Gastroesophageal sphincter (tissue), 4 donors: ENCODE measurements around the gene ATF2. TPM values are rescaled to one million over a fixed set of nuclear protein-coding genes. Genes with fewer than 3 reads are reported as not detected.

ENCODE experiments used
- ATAC-seq: fragments of 150-250 bp; one replicate; pipeline ENCODE4 v1.9.1; 2016; ENCODE audit warnings: mild to moderate bottlenecking, moderate library complexity
- H3K27ac ChIP-seq, 4 donors: fragments of 200-600 bp; sonication (generic) in 3 of 4; 1 replicate in 3 of 4; 2 replicates in 1 of 4; pipeline ENCODE4 v1.5.1; 2016 to 2019
- H3K27me3 ChIP-seq: fragments of 200-600 bp; sonication (generic); one replicate; pipeline ENCODE4 v1.5.1; 2019
- H3K36me3 ChIP-seq, 2 donors: fragments of 200-600 bp; sonication (generic); one replicate each; pipeline ENCODE4 v1.5.1; 2019; ENCODE audit warnings: control low read depth in 1 of 2
- H3K4me1 ChIP-seq, 3 donors: fragments of 200-600 bp; sonication (generic); 1 replicate in 2 of 3; 2 replicates in 1 of 3; pipeline ENCODE4 v1.5.1; 2016 to 2019; ENCODE audit warnings: control low read depth in 2 of 3
- H3K4me3 ChIP-seq, 2 donors: fragments of 200-600 bp; sonication (generic); one replicate each; pipeline ENCODE4 v1.5.1; 2019; ENCODE audit warnings: mild to moderate bottlenecking in 1 of 2, moderate library complexity in 1 of 2
- H3K9me3 ChIP-seq, 3 donors: fragments of 200-600 bp; sonication (generic); one replicate each; pipeline ENCODE4 v1.5.1; 2017 to 2019; ENCODE audit warnings: control low read depth in 2 of 3
- CTCF ChIP-seq, 4 experiments: fragments of 200-600 bp in 2 of 4; fragments of 450-650 bp in 2 of 4; sonication (generic) in 1 of 4; IDR thresholded peaks; one replicate each; pipeline ENCODE4 v1.5.1; 2017 to 2019; ENCODE audit warnings: antibody characterized with exemption in 4 of 4, mild to moderate bottlenecking in 2 of 4, moderate library complexity in 2 of 4
- EP300 ChIP-seq: sonication (generic); formaldehyde crosslinking; IDR thresholded peaks from one replicate; pipeline ENCODE4 v1.6.1; 2017; ENCODE audit warnings: antibody characterized with exemption, mild to moderate bottlenecking
- POLR2A ChIP-seq, 2 donors: fragments of 450-650 bp; IDR thresholded peaks; one replicate each; pipeline ENCODE4 v1.6.1; 2017; ENCODE audit warnings: antibody characterized with exemption in 2 of 2, mild to moderate bottlenecking in 2 of 2, moderate library complexity in 1 of 2
- POLR2AphosphoS5 ChIP-seq: sonication (generic); formaldehyde crosslinking; IDR thresholded peaks from one replicate; pipeline ENCODE4 v1.6.1; 2017; ENCODE audit warnings: antibody characterized with exemption
- WGBS, 2 donors: methylation state at CpG; one replicate each; pipeline ENCODE4 v1.1.5; 2018; ENCODE audit warnings: low coverage in 1 of 2; 5-methylcytosine and 5-hydroxymethylcytosine counted together
- total RNA-seq, 4 donors: library from RNA; depleted of rRNA; stranded (reverse); fragments of >200 nt; gene quantifications; one replicate each; pipeline ENCODE4 v1.1.0, GENCODE V29; 2016

ATF2 gene, protein sequence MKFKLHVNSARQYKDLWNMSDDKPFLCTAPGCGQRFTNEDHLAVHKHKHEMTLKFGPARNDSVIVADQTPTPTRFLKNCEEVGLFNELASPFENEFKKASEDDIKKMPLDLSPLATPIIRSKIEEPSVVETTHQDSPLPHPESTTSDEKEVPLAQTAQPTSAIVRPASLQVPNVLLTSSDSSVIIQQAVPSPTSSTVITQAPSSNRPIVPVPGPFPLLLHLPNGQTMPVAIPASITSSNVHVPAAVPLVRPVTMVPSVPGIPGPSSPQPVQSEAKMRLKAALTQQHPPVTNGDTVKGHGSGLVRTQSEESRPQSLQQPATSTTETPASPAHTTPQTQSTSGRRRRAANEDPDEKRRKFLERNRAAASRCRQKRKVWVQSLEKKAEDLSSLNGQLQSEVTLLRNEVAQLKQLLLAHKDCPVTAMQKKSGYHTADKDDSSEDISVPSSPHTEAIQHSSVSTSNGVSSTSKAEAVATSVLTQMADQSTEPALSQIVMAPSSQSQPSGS
- 10 to 100 TPM; 37.1 to 64.4 (median 49.3) TPM for total RNA-seq

DNA sequence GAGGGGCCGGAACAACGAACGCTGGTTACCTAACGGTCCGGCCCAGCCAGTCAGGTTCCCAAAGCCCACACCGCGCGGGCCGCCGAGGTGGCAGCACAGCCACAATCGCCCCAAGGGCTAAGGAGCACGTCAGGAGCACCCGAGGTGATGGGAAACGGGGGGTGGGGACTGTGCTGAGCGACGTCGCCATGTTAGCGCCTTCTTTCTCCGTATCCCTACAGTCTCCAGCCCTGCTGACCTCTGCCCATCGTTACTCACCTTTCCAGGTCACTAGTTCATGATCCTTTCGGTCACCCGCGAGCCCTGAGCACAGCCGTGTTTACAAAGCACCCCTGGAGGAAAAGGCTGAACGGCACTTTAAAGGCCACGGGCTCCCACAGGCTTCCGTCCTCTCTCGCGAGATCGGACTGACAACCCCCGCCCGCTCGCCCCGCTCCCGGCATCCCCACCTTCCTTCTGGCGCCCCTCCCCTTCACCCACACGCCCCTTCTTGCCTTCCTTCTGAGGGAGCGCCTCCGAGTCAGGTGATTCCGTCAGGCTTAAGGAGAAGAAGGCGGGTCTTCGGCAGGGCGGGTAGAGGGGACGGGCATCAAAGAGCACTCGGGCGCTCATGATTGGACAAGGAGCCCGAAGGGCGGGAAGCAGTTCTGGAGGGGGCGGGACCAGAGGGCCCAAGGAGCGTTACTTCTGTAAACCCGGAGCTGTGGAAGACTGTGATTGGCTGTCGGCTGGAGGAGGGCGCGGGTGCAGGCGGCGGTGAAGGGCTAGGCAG lies at the start of gene ATF2:
Gene ATF2, minus strand, starts transcription at position 412 of the 772 bp plus-strand sequence. CDS start 31,760 bp downstream, outside the sequence.
- Histone ChIP-seq H3K27me3 (no peaks in the 10 kb centered on the region), H3K36me3 (peaks cover 0 to 10% of the 10 kb centered on the region in 2 donors), H3K9me3 (no peaks in the 10 kb centered on the region), H3K27ac (peak within 1 kb of the TSS; percentile 79 to 98 (median 96)), H3K4me1 (peaks cover 0 to 32% (median 6%) of the 10 kb centered on the region in 3 donors), H3K4me3 (peak within 1 kb of the TSS; percentile 66 to 74)
- WGBS, 2 donors: 0 to 4% methylated on average over 5 to 26 of the region's 56 CpGs
- peak; percentile 98 for ATAC-seq
- TF ChIP-seq EP300 (no peak), POLR2A (IDR thresholded peaks at IDR 0.05) (peak; percentile 27 to 45), CTCF (IDR thresholded peaks at IDR 0.05) (peak in 1 of 4 experiments; percentile 36), POLR2AphosphoS5 (peak; percentile 66)

DNA sequence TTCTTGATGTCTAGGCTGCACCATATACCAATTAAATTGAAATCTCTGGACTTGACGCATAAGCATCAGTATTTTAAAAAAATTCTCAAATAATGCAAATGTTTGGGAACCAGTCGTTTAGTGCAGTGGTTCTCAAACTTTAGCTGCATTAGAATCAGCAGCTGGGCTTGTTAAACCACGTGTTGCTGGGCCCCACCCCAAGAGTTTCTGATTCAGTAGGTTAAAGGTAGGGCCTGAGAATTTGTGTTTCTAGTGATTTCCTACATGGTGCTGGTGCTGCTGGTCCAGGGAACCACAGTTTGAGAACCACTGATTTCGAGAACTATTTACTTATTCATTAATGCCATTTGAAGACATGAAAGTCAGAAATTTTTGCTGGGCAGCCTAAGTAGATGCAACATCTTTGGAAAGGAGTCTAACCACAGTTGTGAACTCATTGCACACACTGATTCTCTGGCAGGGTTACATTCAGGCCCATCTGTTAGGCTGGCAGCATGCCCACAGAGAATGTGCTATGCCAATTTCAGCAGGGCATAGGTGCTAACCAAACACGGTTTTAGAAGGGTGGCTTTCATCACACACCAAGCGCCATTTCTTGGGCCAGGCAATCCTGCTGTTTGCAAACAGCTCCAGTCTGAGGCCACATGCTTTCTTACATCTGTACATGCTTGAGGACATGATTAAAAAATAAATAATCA lies 39.9 kb upstream of the ATF2 start:
- H3K4me1 ChIP-seq: no peaks in the 10 kb centered on the region

DNA sequence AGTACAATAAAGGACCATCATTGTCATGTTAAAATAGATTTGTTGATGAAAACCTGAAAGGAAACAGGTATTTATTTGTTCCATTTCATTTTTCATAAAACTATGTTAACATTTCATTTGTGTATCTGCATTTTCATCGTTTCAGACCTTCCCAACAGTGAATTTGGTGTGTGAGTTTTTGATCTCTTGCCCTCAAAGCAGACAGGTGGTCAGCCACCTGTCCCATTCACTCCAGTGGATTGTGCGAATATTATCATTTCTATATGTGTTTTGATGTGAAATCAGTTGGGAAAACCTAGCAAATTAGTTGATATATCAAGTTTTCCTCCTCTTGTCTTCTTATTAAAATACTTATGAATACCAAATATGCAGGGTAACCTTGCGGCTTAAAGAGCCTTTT lies 38.9 kb upstream of the ATF2 start:
- no peak for TF ChIP-seq POLR2AphosphoS5
- TF ChIP-seq POLR2A (IDR thresholded peaks at IDR 0.05): no peak
- no peak for TF ChIP-seq CTCF (IDR thresholded peaks at IDR 0.05)
- no peak for TF ChIP-seq EP300
- Histone ChIP-seq H3K4me1 (no peaks in the 10 kb centered on the region), H3K36me3 (no peaks in the 10 kb centered on the region), H3K27ac (no peak overlapping the region), H3K4me3 (no peak overlapping the region), H3K27me3 (peaks cover 2% of the 10 kb centered on the region), H3K9me3 (no peaks in the 10 kb centered on the region)
- 75 to 86% methylated on average over 3 of the region's 3 CpGs for WGBS, 2 donors
- no peak for ATAC-seq

More for the DNA sequence above, 39.9 kb upstream of the ATF2 start:
- TF ChIP-seq CTCF (IDR thresholded peaks at IDR 0.05) (no peak), POLR2A (IDR thresholded peaks at IDR 0.05) (no peak), EP300 (no peak), POLR2AphosphoS5 (no peak)
- Histone ChIP-seq H3K36me3 (no peaks in the 10 kb centered on the region), H3K9me3 (no peaks in the 10 kb centered on the region), H3K27me3 (no peaks in the 10 kb centered on the region), H3K4me3 (no peak overlapping the region), H3K27ac (no peak overlapping the region)
- 75 to 91% methylated on average over 4 to 6 of the region's 6 CpGs for WGBS, 2 donors
- ATAC-seq: no peak

GRCh38 chr2:175205523-175205922 lies 37.5 kb upstream of the ATF2 start:
- H3K27me3 ChIP-seq: peaks cover 5% of the 10 kb centered on the region
- TF ChIP-seq EP300: no peak
- H3K27ac ChIP-seq: no peak overlapping the region
- ATAC-seq: no peak
- H3K4me3 ChIP-seq: no peak overlapping the region
- 93 to 100% methylated on average over 1 to 3 of the region's 3 CpGs for WGBS, 2 donors
- no peaks in the 10 kb centered on the region for H3K4me1 ChIP-seq
- H3K36me3 ChIP-seq: no peaks in the 10 kb centered on the region
- no peaks in the 10 kb centered on the region for H3K9me3 ChIP-seq
